Heart right ventricle (tissue), 16 donors: ENCODE measurements around the gene ALDH16A1. TPM values are rescaled to one million over a fixed set of nuclear protein-coding genes. Genes with fewer than 3 reads are reported as not detected.

ENCODE experiments used
- ATAC-seq, 8 donors: fragments of 200-7000 bp; cut with Tn5 transposase; one replicate each; pipeline ENCODE4 v1.9.1; 2020; ENCODE audit warnings: mild to moderate bottlenecking in 8 of 8, moderate library complexity in 8 of 8, moderate number of reproducible peaks in 1 of 8
- DNase-seq, 2 donors: peaks; one replicate each; pipeline ENCODE4 v3.0.0-alpha.2; 2020
- H3K27ac ChIP-seq, 10 donors: fragments of 200-600 bp; sonication (generic) in 2 of 10; one replicate each; pipeline versions ENCODE4 v1.5.0 to v1.8.0; 2020 to 2022; ENCODE audit warnings: mild to moderate bottlenecking in 3 of 10
- H3K27me3 ChIP-seq, 7 donors: fragments of 200-600 bp; one replicate each; pipeline ENCODE4 v1.8.0; 2021 to 2022; ENCODE audit warnings: mild to moderate bottlenecking in 2 of 7
- H3K36me3 ChIP-seq, 9 donors: fragments of 200-600 bp; sonication (generic) in 1 of 9; one replicate each; pipeline versions ENCODE4 v1.5.0 to v1.8.0; 2020 to 2022; ENCODE audit warnings: mild to moderate bottlenecking in 2 of 9
- H3K4me1 ChIP-seq, 9 donors: fragments of 200-600 bp; sonication (generic) in 1 of 9; one replicate each; pipeline versions ENCODE4 v1.5.0 to v1.8.0; 2020 to 2022; ENCODE audit warnings: mild to moderate bottlenecking in 4 of 9
- H3K4me3 ChIP-seq, 10 donors: fragments of 200-600 bp; sonication (generic) in 2 of 10; one replicate each; pipeline versions ENCODE4 v1.5.0 to v1.8.0; 2020 to 2022; ENCODE audit warnings: mild to moderate bottlenecking in 7 of 10, moderate library complexity in 2 of 10
- H3K9me3 ChIP-seq, 11 donors: fragments of 200-600 bp in 10 of 11; sonication (generic) in 2 of 11; one replicate each; pipeline versions ENCODE4 v1.5.0 to v1.8.0; 2013 to 2022; ENCODE audit warnings: mild to moderate bottlenecking in 2 of 11, control low read depth in 1 of 11, moderate library complexity in 1 of 11
- CTCF ChIP-seq, 9 donors: fragments of 200-600 bp; sonication (generic) in 2 of 9; IDR thresholded peaks; one replicate each; pipeline versions ENCODE4 v1.5.0 to v1.8.0; 2021 to 2022; ENCODE audit warnings: antibody characterized with exemption in 9 of 9, mild to moderate bottlenecking in 5 of 9, moderate library complexity in 1 of 9
- WGBS, 2 donors: extraction: QIAGEN DNeasy Blood & Tissue Kit; methylation state at CpG; one replicate each; pipeline ENCODE4 v1.1.7; 2013; ENCODE audit warnings: inconsistent platforms in 1 of 2; 5-methylcytosine and 5-hydroxymethylcytosine counted together
- intact Hi-C, 10 donors: fragments of 100-400 bp; cut with DNase I; formaldehyde crosslinking; loops; one replicate each; pipeline versions ENCODE4 v1.11.1 to v1.14.2; 2022
- polyA plus RNA-seq, 2 donors: library from polyadenylated mRNA; stranded (reverse); fragments of 200-250 nt; gene quantifications; one replicate each; pipeline ENCODE4 v1.2.3, GENCODE V29; 2013
- total RNA-seq, 10 donors: library from RNA; stranded (reverse); fragmentation: NEBNext Ultra II Directional in 3 of 10; extraction: Animal tissue kit (Norgen Biotek cat#: 25700) in 3 of 10; gene quantifications; one replicate each; pipeline versions ENCODE4 v1.2.1 to v1.2.4, GENCODE V29; 2021 to 2023
- donor health status: Arrhythmogenic right ventricular cardiomyopathy.
- donor health status: ischemic (EF 13 %, LVEDD 7.1; RV severe dilation, severe dysfunction).
- donor health status: healthy with polysubstance abuse.
- donor health status: DM: no; HTN: yes; CAD: no.
- donor health status: DM: no; HTN: no; CAD: no.
- donor health status: ischemic (EF 25% LVEDD 6.9; RV normal size, moderate dysfunction).
- donor health status: ischemic (EF 25% LVEDD 5.7; RV mildly dilated, moderate dysfunction).
- donor health status: healthy.
- donor health status: DM: yes; HTN: yes; CAD: no.
- donor health status: Ischemic cardiomyopathy.
- donor health status: ischemic (EF 35%, LVEDD 5.7; RV mildly dilated, moderate dysfunction).
- donor health status: nonischemic (EF 11% LVEDD 7.7; RV severe dilation, severe dysfunction).
- donor health status: DM: yes; HTN: yes; CAD: no.
- donor health status: PGD.
- donor health status: ischemic (EF 29% LVEDD 5.4; RV normal size, mild dysfunction).
- donor health status: nonischemic (EF 23%, LVEDD 6.1; RV moderate dilation, normal function).

The ALDH16A1 gene
- total and polyA plus RNA-seq, 12 donors, result 4.4 to 19.9 (median 8.7) TPM

GRCh38 chr19:49473868-49474541 is 21.0 kb downstream of the ALDH16A1 start, which contains the start of gene FLT3LG:
Gene FLT3LG, plus strand, starts transcription at chr19:49474215. Its CDS starts 425 bp downstream, at chr19:49474640.
- DNase-seq (peak; percentile 82 to 84), ATAC-seq (peak; percentile 68 to 82 (median 76))
- 2 to 3% methylated on average over 33 of the region's 33 CpGs for WGBS, 2 donors
- H3K27me3 ChIP-seq, result no peaks in the 10 kb centered on the region
- peaks cover 4 to 42% (median 26%) of the 10 kb centered on the region in 9 donors for H3K4me1 ChIP-seq
- peaks cover 0 to 19% (median 0%) of the 10 kb centered on the region in 9 donors for H3K36me3 ChIP-seq
- no peaks in the 10 kb centered on the region for H3K9me3 ChIP-seq
- TF ChIP-seq CTCF (IDR thresholded peaks at IDR 0.05), result peak; percentile 98 to 100 (median 98)
- intact Hi-C loops, result loop anchor here in 2 of 10 donors (1.0 to 2.0 kb wide), 2 partner anchors 69 to 72 kb away; no protein-coding TSS in a partner anchor
- H3K4me3 ChIP-seq, result peak within 1 kb of the TSS; percentile 41 to 79 (median 68)
- H3K27ac ChIP-seq, result peak within 1 kb of the TSS; percentile 66 to 93 (median 92)

GRCh38 chr19:49474542-49474924 is 21.5 kb downstream of the ALDH16A1 start:
- no peak for TF ChIP-seq CTCF (IDR thresholded peaks at IDR 0.05)
- Histone ChIP-seq H3K27me3 (no peaks in the 10 kb centered on the region), H3K4me1 (peaks cover 4 to 37% (median 20%) of the 10 kb centered on the region in 9 donors), H3K36me3 (peaks cover 0 to 19% (median 0%) of the 10 kb centered on the region in 9 donors), H3K9me3 (no peaks in the 10 kb centered on the region), H3K27ac (peak overlapping the region; percentile 66 to 93 (median 92)), H3K4me3 (peak overlapping the region; percentile 41 to 79 (median 68))
- intact Hi-C loops, result loop anchor here in 2 of 10 donors (1.0 to 2.0 kb wide), 2 partner anchors 68 to 72 kb away; no protein-coding TSS in a partner anchor
- 7 to 9% methylated on average over 11 of the region's 11 CpGs for WGBS, 2 donors
- ATAC-seq (peak in 1 of 8 donors; percentile 6), DNase-seq (no peak)

GRCh38 chr19:49475191-49475917 is 22.3 kb downstream of the ALDH16A1 start:
- Histone ChIP-seq H3K9me3 (no peaks in the 10 kb centered on the region), H3K4me3 (peak overlapping the region in 3 of 10 donors; percentile 11 to 70 (median 67)), H3K27me3 (no peaks in the 10 kb centered on the region), H3K27ac (peak overlapping the region in 5 of 10 donors; percentile 44 to 93 (median 92)), H3K4me1 (peaks cover 0 to 29% (median 13%) of the 10 kb centered on the region in 9 donors), H3K36me3 (peaks cover 0 to 14% (median 0%) of the 10 kb centered on the region in 9 donors)
- intact Hi-C loops, result loop anchor here in 1 of 10 donors (2.0 kb wide), 1 partner anchor 67 kb away; no protein-coding TSS in a partner anchor
- DNase-seq, result no peak
- no peak for TF ChIP-seq CTCF (IDR thresholded peaks at IDR 0.05)
- no peak for ATAC-seq
- 63 to 74% methylated on average over 15 of the region's 15 CpGs for WGBS, 2 donors
